ENCODE data around the gene SCYGR1. TPM values are rescaled to one million over a fixed set of nuclear protein-coding genes. Genes with fewer than 3 reads are reported as not detected.

SCYGR1 gene
- total RNA-seq, 4 donors from 2014 or later: not detected

DNA sequence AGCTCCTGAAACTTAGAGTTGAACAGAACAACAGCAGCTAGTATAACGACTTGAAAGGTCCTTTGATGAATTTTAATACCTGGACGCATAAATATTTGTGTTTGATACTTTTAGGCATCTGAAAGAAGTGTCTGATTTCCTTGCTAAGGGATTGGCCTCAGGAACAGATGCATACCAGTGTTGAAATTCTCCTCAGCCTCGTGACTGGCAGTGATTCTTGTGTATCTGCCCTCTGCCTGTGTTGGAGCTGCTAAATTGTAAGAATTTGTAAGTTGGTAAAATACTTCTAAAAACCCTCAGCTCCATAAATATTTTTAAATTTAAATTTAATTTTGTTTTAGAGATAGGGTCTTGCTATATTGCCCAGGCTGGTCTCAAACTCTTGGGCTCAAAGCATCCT lies 22.4 kb upstream of the SCYGR1 start:
- intact Hi-C loops (cut with DNase I): no loop called here
- DNase-seq (ENCODE audit: extremely low spot score): no peak
- H3K36me3 ChIP-seq: no peaks in the 10 kb centered on the region
- no peaks in the 10 kb centered on the region for H3K9me3 ChIP-seq
- H3K27ac ChIP-seq (replicated peaks in 1 of 4): no peak overlapping the region
- TF ChIP-seq EP300 (IDR thresholded peaks at IDR 0.05) (no peak), POLR2AphosphoS5 (IDR thresholded peaks at IDR 0.05) (no peak), POLR2A (IDR thresholded peaks at IDR 0.05; ENCODE audit: low read depth) (no peak)
- TF ChIP-seq, protein P1, sequence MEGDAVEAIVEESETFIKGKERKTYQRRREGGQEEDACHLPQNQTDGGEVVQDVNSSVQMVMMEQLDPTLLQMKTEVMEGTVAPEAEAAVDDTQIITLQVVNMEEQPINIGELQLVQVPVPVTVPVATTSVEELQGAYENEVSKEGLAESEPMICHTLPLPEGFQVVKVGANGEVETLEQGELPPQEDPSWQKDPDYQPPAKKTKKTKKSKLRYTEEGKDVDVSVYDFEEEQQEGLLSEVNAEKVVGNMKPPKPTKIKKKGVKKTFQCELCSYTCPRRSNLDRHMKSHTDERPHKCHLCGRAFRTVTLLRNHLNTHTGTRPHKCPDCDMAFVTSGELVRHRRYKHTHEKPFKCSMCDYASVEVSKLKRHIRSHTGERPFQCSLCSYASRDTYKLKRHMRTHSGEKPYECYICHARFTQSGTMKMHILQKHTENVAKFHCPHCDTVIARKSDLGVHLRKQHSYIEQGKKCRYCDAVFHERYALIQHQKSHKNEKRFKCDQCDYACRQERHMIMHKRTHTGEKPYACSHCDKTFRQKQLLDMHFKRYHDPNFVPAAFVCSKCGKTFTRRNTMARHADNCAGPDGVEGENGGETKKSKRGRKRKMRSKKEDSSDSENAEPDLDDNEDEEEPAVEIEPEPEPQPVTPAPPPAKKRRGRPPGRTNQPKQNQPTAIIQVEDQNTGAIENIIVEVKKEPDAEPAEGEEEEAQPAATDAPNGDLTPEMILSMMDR (IDR thresholded peaks at IDR 0.05): no peak
- no peaks in the 10 kb centered on the region for H3K27me3 ChIP-seq
- H3K4me1 ChIP-seq: peaks cover 16 to 25% (median 19%) of the 10 kb centered on the region in 4 donors
- 73% methylated on average over 3 of the region's 3 CpGs for WGBS
- H3K4me3 ChIP-seq: no peak overlapping the region

DNA sequence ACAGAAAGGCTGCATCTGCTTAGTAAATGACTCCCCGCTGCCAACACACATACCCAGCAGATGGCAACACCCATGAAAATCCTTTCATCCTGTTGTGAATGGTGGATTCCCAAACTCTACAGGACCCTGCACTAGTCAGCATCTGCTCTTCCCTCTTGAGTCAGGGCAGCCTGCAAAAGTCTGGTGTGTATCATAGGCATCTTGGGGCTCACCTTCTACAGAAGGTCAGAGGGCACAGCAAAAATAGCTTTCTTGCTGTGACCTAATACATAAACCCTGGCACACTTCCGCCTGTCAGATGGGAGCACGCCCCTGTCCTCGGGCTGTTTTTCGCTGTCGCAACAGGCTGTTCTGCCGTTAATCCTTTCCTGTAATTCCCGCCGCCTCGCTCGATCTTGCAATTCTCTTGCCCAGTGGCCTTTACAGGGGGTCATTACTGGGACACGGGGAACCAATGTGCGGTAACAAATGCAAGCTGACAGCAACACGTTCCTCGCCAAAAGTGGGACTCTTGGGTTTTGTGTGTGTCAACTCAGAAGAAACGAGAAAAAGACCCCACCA lies 19.9 kb upstream of the SCYGR1 start:
- DNase-seq (ENCODE audit: extremely low spot score): no peak
- H3K9me3 ChIP-seq: no peaks in the 10 kb centered on the region
- WGBS: 80% methylated on average over 16 of the region's 16 CpGs
- TF ChIP-seq EP300 (IDR thresholded peaks at IDR 0.05) (no peak), POLR2AphosphoS5 (IDR thresholded peaks at IDR 0.05) (peak in 1 of 2 donors; percentile 11)
- TF ChIP-seq, protein P1 (IDR thresholded peaks at IDR 0.05): no peak
- H3K4me1 ChIP-seq: peaks cover 15 to 17% (median 16%) of the 10 kb centered on the region in 4 donors
- H3K4me3 ChIP-seq: no peak overlapping the region
- intact Hi-C loops (cut with DNase I): loop anchor here (5.0 kb wide), 2 partner anchors 65 to 360 kb away; partner anchors contain the start of gene AGFG1
- no peaks in the 10 kb centered on the region for H3K27me3 ChIP-seq
- peak overlapping the region in 1 of 4 donors; percentile 72 for H3K27ac ChIP-seq (replicated peaks in 1 of 4)
- H3K36me3 ChIP-seq: no peaks in the 10 kb centered on the region

DNA sequence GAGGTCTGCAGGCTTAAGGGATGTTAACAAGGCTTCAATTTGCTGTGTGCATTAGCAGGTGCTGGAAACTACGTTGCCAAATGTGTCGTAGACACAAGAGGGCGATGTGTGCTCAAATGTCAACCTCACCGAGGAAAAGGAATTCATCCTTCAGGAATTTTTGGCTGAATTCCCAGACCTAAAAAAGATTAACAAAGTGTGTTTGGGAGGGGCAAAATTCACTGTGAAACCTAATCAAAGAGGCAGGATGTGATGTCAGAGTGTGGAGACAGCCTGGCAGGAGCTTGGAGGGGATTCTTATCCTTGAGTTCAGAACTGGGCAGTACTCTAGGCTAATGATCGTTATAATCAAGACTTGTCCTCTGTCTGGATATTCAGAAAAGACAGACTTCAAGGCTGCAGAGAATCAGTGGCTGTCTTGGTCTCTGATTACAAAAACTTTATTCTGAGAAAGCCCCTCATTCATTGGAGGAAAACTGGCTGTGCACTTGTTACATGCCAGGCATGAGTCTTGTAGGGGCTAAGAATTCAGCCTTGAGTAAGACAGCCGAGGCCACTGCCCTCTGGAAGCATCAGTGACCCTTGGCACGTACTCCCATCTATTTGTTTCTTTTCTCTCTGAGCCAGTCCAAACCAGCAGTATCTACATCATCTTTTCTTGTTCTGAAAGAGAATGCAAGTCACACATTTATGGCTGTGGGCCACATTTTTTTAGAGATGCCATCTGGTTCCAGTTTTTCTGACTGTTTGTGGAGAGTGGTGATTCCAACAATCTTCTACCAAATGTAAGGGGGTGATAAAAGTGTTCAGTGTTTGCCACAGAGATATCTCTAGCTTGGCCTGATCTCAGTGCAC lies 18.7 kb upstream of the SCYGR1 start:
- peak overlapping the region in 1 of 4 donors; percentile 6 for H3K4me3 ChIP-seq
- DNase-seq (ENCODE audit: extremely low spot score): no peak
- TF ChIP-seq POLR2AphosphoS5 (IDR thresholded peaks at IDR 0.05) (peak; percentile 68 to 71), POLR2A (IDR thresholded peaks at IDR 0.05; ENCODE audit: low read depth) (no peak)
- TF ChIP-seq, protein P1 (IDR thresholded peaks at IDR 0.05): peak; percentile 62 to 65 (median 62)
- 0% methylated on average over 7 of the region's 7 CpGs for WGBS
- peaks cover 0 to 4% (median 0%) of the 10 kb centered on the region in 4 donors for H3K27me3 ChIP-seq
- H3K9me3 ChIP-seq: no peaks in the 10 kb centered on the region
- intact Hi-C loops (cut with DNase I): loop anchor here (5.0 kb wide), 2 partner anchors 66 to 361 kb away; partner anchors contain the start of gene AGFG1
- no peaks in the 10 kb centered on the region for H3K36me3 ChIP-seq
- peaks cover 15 to 17% (median 16%) of the 10 kb centered on the region in 4 donors for H3K4me1 ChIP-seq
- H3K27ac ChIP-seq (replicated peaks in 1 of 4): peak overlapping the region; percentile 58 to 72 (median 70)

DNA sequence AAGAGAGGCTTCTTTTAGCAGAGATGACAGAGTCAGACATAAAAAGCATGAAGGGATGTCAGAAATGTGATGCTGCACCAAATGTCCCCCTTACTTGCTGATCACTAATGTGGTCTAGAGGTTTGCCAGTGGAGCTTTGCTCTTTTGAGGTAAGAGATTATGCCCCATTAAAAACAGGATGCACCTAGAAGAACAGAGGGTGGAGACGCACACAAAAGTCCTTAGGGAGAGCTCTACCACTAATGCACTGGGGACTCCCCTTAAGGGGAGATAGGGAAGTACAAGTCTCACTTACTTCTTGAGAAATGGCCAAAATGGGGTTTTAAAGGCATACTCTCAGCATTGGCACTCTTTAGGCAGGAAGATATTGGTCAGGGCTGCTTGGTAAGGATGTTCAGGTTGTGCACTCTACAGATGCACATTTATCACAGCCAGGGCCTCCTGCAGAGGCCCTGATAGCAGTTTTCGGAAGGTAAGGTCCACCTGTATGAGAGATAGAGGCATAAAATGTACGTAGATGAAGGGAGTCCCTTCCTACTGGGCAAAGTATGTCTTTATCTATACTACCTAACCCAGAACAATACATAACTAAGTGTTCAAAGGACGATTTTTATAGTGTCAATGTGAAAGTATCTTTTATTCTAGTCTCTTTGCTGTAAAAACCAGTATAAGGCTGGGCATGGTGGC lies 17.0 kb upstream of the SCYGR1 start:
- H3K36me3 ChIP-seq: no peaks in the 10 kb centered on the region
- H3K27ac ChIP-seq (replicated peaks in 1 of 4): no peak overlapping the region
- no peak for DNase-seq (ENCODE audit: extremely low spot score)
- H3K4me3 ChIP-seq: no peak overlapping the region
- TF ChIP-seq EP300 (IDR thresholded peaks at IDR 0.05) (no peak), POLR2A (IDR thresholded peaks at IDR 0.05; ENCODE audit: low read depth) (no peak), POLR2AphosphoS5 (IDR thresholded peaks at IDR 0.05) (no peak)
- TF ChIP-seq, protein P1 (IDR thresholded peaks at IDR 0.05): no peak
- intact Hi-C loops (cut with DNase I): loop anchor here (5.0 kb wide), 3 partner anchors 68 to 363 kb away; partner anchors contain the start of gene AGFG1
- H3K9me3 ChIP-seq: no peaks in the 10 kb centered on the region
- peaks cover 15 to 17% (median 16%) of the 10 kb centered on the region in 4 donors for H3K4me1 ChIP-seq
- peaks cover 0 to 4% (median 0%) of the 10 kb centered on the region in 4 donors for H3K27me3 ChIP-seq
- WGBS: 90% methylated on average over 4 of the region's 4 CpGs

Data from esophagus muscularis mucosa (tissue), 4 donors.